ENCODE measurements around the gene GNG12. TPM values are rescaled to one million over a fixed set of nuclear protein-coding genes. Genes with fewer than 3 reads are reported as not detected.

The GNG12 gene
- 10 to 100 TPM; 42.2 to 75.1 (median 58.8) TPM for polyA plus RNA-seq (ENCODE audit: insufficient read depth in 1 of 5, insufficient read length in 5 of 5, low replicate concordance in 1 of 5)
- long read RNA-seq, donor 1, full-length matches to known transcripts = 34 of 116 reads
- long read RNA-seq, donor 1, partial matches to known transcripts = 82 of 116 reads
- long read RNA-seq, donor 1, other reads (novel, unspliced or antisense) = 0 of 116 reads
- long read RNA-seq, donor 2, full-length matches to known transcripts = 17 of 17 reads
- long read RNA-seq, donor 2, partial matches to known transcripts = 0 of 17 reads
- long read RNA-seq, donor 2, other reads (novel, unspliced or antisense) = 0 of 17 reads
- long read RNA-seq, donor 3, full-length matches to known transcripts = 8 of 8 reads
- long read RNA-seq, donor 3, partial matches to known transcripts = 0 of 8 reads
- long read RNA-seq, donor 3, other reads (novel, unspliced or antisense) = 0 of 8 reads
- long read RNA-seq, donor 4, full-length matches to known transcripts = 12 of 12 reads
- long read RNA-seq, donor 4, partial matches to known transcripts = 0 of 12 reads
- long read RNA-seq, donor 4, other reads (novel, unspliced or antisense) = 0 of 12 reads
- long read RNA-seq, donor 5, full-length matches to known transcripts = 23 of 23 reads
- long read RNA-seq, donor 5, partial matches to known transcripts = 0 of 23 reads
- long read RNA-seq, donor 5, other reads (novel, unspliced or antisense) = 0 of 23 reads
- long read RNA-seq, donor 6, full-length matches to known transcripts = 18 of 18 reads
- long read RNA-seq, donor 6, partial matches to known transcripts = 0 of 18 reads
- long read RNA-seq, donor 6, other reads (novel, unspliced or antisense) = 0 of 18 reads
- long read RNA-seq, donor 7, full-length matches to known transcripts = 10 of 10 reads
- long read RNA-seq, donor 7, partial matches to known transcripts = 0 of 10 reads
- long read RNA-seq, donor 7, other reads (novel, unspliced or antisense) = 0 of 10 reads
- long read RNA-seq, donor 8, full-length matches to known transcripts = 7 of 7 reads
- long read RNA-seq, donor 8, partial matches to known transcripts = 0 of 7 reads
- long read RNA-seq, donor 8, other reads (novel, unspliced or antisense) = 0 of 7 reads

GRCh38 chr1:67832737-67833601, at the start of gene GNG12:
Gene GNG12 (minus strand): TSS chr1:67833467. CDS start chr1:67707686, 125,781 bp downstream.
- peak; percentile 75 for DNase-seq

GRCh38 chr1:67882196-67882958, 49.1 kb upstream of the GNG12 start:
- no peak for DNase-seq

- no peak for DNase-seq
Measured at GRCh38 chr1:67880056-67880601, 46.9 kb upstream of the GNG12 start.

- no peak for DNase-seq
Measured at GRCh38 chr1:67879485-67879884, 46.2 kb upstream of the GNG12 start.

DNA sequence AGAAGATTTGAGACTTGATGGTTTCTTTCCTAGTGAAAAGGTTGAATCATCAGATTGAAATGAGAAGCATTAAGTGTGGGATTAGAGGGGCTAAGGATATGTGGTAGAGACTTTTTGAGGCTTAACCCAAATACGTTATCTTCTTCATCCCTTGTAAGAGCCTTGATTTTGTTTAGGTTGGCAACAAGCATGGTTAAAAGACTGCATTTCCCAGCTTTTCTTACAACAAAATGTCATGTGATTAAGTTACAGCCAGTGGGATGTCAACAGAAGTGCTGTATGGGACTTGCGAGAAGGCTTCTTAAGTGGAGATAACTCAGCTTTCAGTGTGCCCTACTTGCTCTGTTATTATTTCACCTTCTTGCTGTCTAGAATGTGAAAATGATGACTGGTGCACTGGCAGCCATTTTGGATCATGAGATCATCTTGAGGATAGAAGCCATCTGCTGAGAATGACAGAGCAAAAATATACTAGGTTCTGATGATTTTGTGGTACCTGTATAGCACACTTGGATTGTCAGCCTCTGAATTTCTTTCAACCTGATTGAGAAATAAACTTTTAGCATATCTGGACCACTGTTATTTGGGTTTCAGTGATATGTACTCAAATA, 41.3 kb upstream of the GNG12 start:
- no peak for DNase-seq

DNA sequence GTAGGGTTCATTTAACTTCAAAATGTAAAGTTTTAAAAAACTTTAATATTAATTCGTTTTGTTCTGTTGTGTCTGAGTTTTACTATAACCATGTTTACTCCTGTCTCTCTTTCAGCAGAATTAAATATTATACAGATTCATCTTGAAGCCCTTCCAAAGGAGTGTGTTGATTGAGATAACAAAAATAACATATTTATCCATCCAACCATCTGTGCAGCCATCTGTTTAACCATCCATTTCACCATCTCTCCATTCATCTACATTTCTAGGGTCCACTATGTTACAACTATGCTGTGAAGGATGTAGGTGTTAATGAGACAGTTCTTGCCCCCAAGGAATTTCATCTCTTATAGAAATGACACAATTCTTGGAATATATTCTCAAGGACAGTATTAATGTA, 36.0 kb upstream of the GNG12 start:
- no peak for DNase-seq

GRCh38 chr1:67863637-67864036, 30.4 kb upstream of the GNG12 start:
- DNase-seq = no peak

GRCh38 chr1:67862685-67863084, 29.4 kb upstream of the GNG12 start:
- no peak for DNase-seq

DNA sequence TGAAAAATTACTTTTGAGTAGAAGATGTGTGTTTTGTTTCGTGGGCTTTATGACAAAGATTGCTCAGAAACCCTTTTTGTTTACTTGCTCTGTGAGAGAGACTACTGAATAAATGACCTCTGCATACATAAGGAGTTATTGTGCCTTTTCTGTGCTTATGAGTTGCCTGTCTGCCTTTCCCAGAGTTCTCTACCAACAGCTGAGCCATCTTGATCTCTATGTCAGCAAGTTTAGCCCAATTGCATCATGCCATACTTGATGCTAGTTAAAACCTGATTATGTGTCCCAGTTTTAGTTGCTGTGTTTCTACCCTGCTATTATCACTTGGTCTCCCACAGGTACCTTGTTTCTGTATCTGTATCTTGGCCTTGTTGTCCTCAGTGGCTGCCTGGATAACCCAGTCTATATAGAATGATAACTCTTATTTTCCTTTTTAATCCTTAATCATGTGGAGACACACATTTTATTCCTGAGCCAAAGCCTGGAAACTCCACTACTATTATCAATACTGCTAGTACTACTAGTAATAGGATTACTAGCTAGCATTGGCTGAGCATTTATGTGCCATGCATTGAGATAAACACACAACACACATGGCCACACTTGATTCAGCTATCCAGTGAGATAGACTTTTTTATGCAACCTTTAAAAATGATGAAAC, 28.7 kb upstream of the GNG12 start:
- no peak for DNase-seq

GRCh38 chr1:67860776-67861175, 27.5 kb upstream of the GNG12 start:
- DNase-seq = no peak

- DNase-seq = no peak
Measured at GRCh38 chr1:67856921-67857320, 23.7 kb upstream of the GNG12 start.

- DNase-seq = no peak
Measured at GRCh38 chr1:67855961-67856360, 22.7 kb upstream of the GNG12 start.

DNA sequence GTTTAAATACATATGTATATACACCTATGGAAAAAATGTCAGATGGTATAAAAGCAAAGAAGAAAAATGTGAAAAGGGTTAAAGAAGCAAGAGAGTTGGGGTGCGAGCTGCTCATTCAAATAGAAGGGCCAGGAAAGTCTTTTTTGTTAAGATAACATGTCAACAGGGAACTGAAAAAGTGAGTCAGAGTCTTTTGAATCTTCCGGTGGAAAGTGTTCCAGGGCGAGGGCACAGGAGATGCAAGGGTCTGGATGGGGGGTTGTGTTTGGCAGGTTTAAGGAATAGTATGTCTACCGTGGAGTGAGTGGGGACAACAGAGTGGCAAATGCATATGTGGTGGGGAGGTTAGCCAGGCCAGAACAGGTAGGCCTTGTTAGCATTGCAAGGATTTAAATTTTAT, 22.2 kb upstream of the GNG12 start:
- no peak for DNase-seq

DNA sequence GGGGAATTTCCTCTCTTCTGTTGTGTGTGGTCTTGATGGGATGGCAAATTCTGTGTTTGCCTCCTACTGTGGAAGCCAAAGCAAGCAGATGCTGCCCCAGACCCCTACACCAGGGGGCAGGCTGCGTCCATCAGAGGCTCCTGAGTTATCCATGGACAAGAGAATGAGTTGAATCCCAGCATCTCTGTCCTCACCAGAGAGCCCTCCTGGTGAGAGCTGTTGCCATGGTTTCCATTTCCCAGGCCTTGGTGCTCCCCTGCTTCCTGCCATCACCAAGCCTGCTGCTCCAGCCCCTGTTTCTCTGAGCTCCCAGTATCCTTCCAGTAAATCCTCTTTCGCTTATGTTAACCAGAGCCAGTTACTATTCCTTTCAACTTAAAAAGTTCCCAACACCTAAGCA, 20.4 kb upstream of the GNG12 start:
- DNase-seq = no peak

DNA sequence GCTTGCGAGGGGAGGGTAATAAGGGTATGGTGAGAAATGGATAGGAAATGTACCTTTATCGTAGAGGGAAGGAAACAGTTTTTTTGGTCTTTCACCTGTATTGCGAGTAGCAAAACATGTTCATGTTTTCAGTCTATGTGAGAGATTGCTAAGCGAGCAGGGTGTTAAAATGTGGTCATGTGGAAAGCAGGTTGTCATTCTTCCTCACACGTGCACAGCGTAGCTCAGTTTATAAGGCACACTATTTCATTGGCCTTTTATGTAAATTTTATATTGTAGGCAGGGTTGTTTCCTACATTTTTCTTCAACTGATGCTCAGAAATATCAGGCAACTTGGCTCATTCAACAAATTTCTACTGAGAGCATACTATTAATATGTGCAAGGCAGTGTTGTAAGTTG, 18.5 kb upstream of the GNG12 start:
- DNase-seq = no peak

DNA sequence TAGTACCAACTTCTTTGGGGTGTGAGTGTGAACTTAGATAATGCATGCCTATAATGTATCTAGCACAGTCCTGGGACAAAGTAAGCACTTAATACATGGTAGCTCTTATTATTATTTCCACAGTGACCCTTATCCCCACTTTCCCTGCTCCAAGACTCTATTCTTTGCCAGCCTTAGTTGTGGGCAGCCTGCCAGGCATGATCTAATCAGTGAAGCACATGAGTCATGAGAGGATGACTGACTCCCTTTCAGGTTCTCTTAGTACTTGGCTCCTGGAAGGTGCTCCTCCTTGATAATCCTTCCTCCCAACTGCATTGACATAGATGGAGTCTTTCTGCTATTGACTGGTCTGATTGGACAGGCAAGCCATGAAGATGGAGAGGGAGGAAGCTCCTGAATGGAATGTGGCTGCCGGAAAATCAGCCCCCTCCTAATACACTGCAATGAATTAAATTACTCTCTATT, 17.4 kb upstream of the GNG12 start:
- DNase-seq = no peak

DNA sequence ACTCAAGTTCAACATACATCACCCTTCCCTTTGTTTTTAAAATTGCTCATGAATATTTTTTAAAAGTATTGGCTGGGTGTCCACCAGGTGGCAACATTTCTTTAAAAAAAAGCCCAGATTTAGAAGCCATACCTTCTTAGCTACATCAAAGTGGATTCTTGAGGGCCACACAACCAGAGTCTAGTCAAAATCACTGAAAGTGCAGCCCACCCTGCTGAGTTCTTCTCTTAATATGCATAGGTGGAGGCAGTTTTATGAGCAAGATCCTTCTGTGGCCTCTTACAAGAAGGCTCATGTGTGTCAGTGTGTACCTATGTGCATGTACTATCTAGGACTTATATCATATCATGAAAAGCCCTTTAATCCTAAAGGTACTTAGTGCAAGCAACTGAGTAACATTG, 16.9 kb upstream of the GNG12 start:
- peak in 1 of 2 donors; percentile 32 for DNase-seq

DNA sequence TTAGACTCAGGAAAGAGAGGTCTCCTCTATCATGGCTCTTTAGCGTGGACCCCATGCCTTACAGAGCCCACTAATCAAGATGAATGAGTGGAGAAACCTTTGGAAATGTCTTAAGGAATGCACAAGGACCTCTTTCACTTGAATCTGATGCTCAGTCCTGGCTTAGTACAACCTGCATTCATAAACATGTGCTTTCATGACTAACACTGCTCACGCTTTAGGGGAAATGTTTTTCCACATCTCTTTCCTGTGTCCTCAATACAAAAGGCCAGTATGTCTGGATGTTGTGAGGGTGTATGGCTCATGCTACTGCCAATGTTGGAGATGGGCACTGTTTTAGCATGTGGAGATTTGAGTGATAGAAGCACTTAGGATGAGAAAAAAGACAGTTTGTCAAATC, 14.2 kb upstream of the GNG12 start:
- DNase-seq = no peak

DNA sequence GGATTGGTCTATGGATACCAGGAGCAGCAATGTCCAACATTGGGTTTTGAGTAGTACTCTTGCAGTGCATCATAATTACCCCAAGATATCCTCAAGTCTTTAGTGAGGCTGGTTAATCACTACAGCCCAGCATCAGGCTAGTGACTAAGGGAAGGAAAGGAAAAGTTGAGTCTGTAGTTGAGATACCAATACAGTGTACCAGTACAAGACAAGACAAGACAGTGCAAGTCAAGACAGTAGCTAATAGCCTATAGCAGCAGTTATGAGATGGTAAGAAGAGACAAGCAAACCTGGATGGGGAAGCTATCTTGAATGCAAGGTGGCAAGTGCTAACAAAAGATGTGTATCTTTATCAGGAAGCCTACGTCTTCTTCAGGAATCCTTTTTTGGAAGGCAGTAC, 13.3 kb upstream of the GNG12 start:
- DNase-seq = no peak
